ENCODE measurements around the gene TPTE.
"Not testable (repeated sequence)": the region's sequence is repeated elsewhere in the genome, so short reads cannot be mapped to it uniquely, and the experiment has no call there.

DNA sequence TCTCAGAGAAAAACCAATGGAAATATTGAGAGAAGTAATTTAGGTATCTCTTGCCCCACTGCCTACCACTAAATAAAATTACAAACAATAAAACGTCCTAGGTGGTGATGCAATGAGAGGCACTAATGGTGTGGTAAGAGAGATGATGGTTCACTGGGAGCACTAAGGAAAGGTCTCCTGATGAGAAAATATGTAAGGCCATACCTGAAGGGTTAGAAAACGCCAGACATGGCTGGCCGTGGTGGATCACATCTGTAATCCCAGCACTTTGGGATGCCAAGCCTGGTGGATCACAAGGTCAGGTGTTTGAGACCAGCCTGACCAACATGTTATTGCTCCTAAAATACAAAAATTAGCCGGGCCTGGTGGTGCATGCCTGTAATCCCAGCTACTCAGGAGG lies 41.5 kb upstream of the TPTE start:
- not testable (repeated sequence) for TF ChIP-seq EP300, POLR2AphosphoS5 (IDR thresholded peaks at IDR 0.05)
- TF ChIP-seq, protein P1, sequence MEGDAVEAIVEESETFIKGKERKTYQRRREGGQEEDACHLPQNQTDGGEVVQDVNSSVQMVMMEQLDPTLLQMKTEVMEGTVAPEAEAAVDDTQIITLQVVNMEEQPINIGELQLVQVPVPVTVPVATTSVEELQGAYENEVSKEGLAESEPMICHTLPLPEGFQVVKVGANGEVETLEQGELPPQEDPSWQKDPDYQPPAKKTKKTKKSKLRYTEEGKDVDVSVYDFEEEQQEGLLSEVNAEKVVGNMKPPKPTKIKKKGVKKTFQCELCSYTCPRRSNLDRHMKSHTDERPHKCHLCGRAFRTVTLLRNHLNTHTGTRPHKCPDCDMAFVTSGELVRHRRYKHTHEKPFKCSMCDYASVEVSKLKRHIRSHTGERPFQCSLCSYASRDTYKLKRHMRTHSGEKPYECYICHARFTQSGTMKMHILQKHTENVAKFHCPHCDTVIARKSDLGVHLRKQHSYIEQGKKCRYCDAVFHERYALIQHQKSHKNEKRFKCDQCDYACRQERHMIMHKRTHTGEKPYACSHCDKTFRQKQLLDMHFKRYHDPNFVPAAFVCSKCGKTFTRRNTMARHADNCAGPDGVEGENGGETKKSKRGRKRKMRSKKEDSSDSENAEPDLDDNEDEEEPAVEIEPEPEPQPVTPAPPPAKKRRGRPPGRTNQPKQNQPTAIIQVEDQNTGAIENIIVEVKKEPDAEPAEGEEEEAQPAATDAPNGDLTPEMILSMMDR (IDR thresholded peaks at IDR 0.05), result not testable (repeated sequence)
